ENCODE measurements around the gene NOTCH2.

GRCh38 chr1:119920104-119920968 is 149.1 kb downstream of the NOTCH2 start:
- TF ChIP-seq, protein P1, sequence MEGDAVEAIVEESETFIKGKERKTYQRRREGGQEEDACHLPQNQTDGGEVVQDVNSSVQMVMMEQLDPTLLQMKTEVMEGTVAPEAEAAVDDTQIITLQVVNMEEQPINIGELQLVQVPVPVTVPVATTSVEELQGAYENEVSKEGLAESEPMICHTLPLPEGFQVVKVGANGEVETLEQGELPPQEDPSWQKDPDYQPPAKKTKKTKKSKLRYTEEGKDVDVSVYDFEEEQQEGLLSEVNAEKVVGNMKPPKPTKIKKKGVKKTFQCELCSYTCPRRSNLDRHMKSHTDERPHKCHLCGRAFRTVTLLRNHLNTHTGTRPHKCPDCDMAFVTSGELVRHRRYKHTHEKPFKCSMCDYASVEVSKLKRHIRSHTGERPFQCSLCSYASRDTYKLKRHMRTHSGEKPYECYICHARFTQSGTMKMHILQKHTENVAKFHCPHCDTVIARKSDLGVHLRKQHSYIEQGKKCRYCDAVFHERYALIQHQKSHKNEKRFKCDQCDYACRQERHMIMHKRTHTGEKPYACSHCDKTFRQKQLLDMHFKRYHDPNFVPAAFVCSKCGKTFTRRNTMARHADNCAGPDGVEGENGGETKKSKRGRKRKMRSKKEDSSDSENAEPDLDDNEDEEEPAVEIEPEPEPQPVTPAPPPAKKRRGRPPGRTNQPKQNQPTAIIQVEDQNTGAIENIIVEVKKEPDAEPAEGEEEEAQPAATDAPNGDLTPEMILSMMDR (IDR thresholded peaks at IDR 0.05), result no peak
- TF ChIP-seq EP300 (IDR thresholded peaks at IDR 0.05) (no peak), POLR2A (IDR thresholded peaks at IDR 0.05; ENCODE audit: low read depth) (no peak), POLR2AphosphoS5 (IDR thresholded peaks at IDR 0.05) (no peak)

Measured in esophagus muscularis mucosa (tissue), 4 donors.